K562 (cell line): ENCODE results near the gene PDF. TPM values are rescaled to one million over a fixed set of nuclear protein-coding genes. Genes with fewer than 3 reads are reported as not detected.

Source experiments
- ARID1B ChIP-seq: fragments of 450-650 bp; IDR thresholded peaks from 2 replicates; pipeline ENCODE4 v1.6.1; 2016; ENCODE audit warnings: antibody characterized with exemption, mild to moderate bottlenecking, inconsistent platforms
- CBX3 ChIP-seq, 2 experiments: IDR thresholded peaks; 1 replicate in 1 of 2; 2 replicates in 1 of 2; pipeline ENCODE4 v1.6.1; 2012; ENCODE audit warnings: inconsistent platforms in 2 of 2, low read length in 2 of 2, borderline replicate concordance in 1 of 2, control low read depth in 1 of 2
- EHMT2 ChIP-seq: fragments of 450-650 bp; IDR thresholded peaks from 2 replicates; pipeline ENCODE4 v1.6.1; 2018; ENCODE audit warnings: antibody characterized with exemption
- ETS2 ChIP-seq: IDR thresholded peaks from 2 replicates; pipeline ENCODE4 v1.6.1; 2016; ENCODE audit warnings: borderline replicate concordance, missing genetic modification characterization, mild to moderate bottlenecking, moderate library complexity, missing compliant biosample characterization; ENCODE audit not compliant: poor library complexity, severe bottlenecking
- FOXJ2 ChIP-seq: fragments of 200-800 bp; sonication (Bioruptor generic); IDR thresholded peaks from 2 replicates; pipeline ENCODE4 v1.6.1; 2016; ENCODE audit warnings: missing genetic modification characterization, missing compliant biosample characterization
- GABPB1 ChIP-seq: sonication (generic); formaldehyde crosslinking; IDR thresholded peaks from 2 replicates; pipeline ENCODE4 v1.8.0; 2022; ENCODE audit warnings: mild to moderate bottlenecking, missing genetic modification reagents
- MTA3 ChIP-seq: fragments of 450-650 bp; formaldehyde crosslinking; IDR thresholded peaks from 2 replicates; pipeline ENCODE4 v1.6.1; 2017; ENCODE audit warnings: mild to moderate bottlenecking, borderline replicate concordance
- NCOA6 ChIP-seq: fragments of 450-650 bp; IDR thresholded peaks from 2 replicates; pipeline ENCODE4 v1.6.1; 2017; ENCODE audit warnings: mild to moderate bottlenecking
- PHF21A ChIP-seq: fragments of 450-650 bp; IDR thresholded peaks from 2 replicates; pipeline ENCODE4 v1.6.1; 2017; ENCODE audit warnings: low read depth, borderline replicate concordance
- POLR2AphosphoS2 ChIP-seq: IDR thresholded peaks from 2 replicates; pipeline ENCODE4 v1.6.1; 2012; ENCODE audit warnings: low read length, improper control_type of control experiment
- RBM14 ChIP-seq: fragments of 200-400 bp; formaldehyde crosslinking; IDR thresholded peaks from 2 replicates; pipeline ENCODE4 v1.6.1; 2018; ENCODE audit warnings: low read depth, mild to moderate bottlenecking, low read length, moderate library complexity, borderline replicate concordance; ENCODE audit not compliant: insufficient read depth
- RBM22 ChIP-seq: fragments of 200-400 bp; formaldehyde crosslinking; IDR thresholded peaks from 2 replicates; pipeline ENCODE4 v1.6.1; 2018; ENCODE audit warnings: low read length, low read depth; ENCODE audit not compliant: poor library complexity, severe bottlenecking
- RBM39 ChIP-seq: fragments of 200-400 bp; formaldehyde crosslinking; optimal IDR thresholded peaks from 2 replicates; pipeline ENCODE3; 2018; ENCODE audit warnings: low read depth, low read length
- SETDB1 ChIP-seq: IDR thresholded peaks from one replicate; pipeline ENCODE4 v1.6.1; 2012; ENCODE audit warnings: low read length, control low read depth, inconsistent platforms
- SMAD1 ChIP-seq: fragments of 150-350 bp; IDR thresholded peaks from 2 replicates; pipeline ENCODE4 v1.6.1; 2014; ENCODE audit warnings: low read length, low read depth; ENCODE audit not compliant: partially characterized antibody
- SMAD4 ChIP-seq: fragments of 250-450 bp; sonication (Bioruptor Pico); conservative IDR thresholded peaks from 2 replicates; pipeline ENCODE4 v1.8.0; 2021; ENCODE audit warnings: inconsistent platforms, mild to moderate bottlenecking, moderate library complexity
- ZFP1 ChIP-seq: fragments of 450-650 bp; formaldehyde crosslinking; IDR thresholded peaks from 2 replicates; pipeline ENCODE4 v1.4.0; 2020; ENCODE audit warnings: mild to moderate bottlenecking, mixed read lengths
- ZFX ChIP-seq: sonication (generic); formaldehyde crosslinking; IDR thresholded peaks from 2 replicates; pipeline ENCODE4 v1.8.0; 2022; ENCODE audit warnings: mild to moderate bottlenecking, missing genetic modification reagents, moderate library complexity
- ZNF57 ChIP-seq: fragments of 450-650 bp; formaldehyde crosslinking; IDR thresholded peaks from 2 replicates; pipeline ENCODE4 v1.4.0; 2020; ENCODE audit warnings: mild to moderate bottlenecking, moderate library complexity
- ZNF583 ChIP-seq: fragments of 250-450 bp; sonication (Bioruptor Pico); IDR thresholded peaks from 2 replicates; pipeline ENCODE4 v1.4.0; 2020
- ZZZ3 ChIP-seq: fragments of 450-650 bp; IDR thresholded peaks from 2 replicates; pipeline ENCODE4 v1.6.1; 2016; ENCODE audit warnings: antibody characterized with exemption, mild to moderate bottlenecking, moderate library complexity
- polyA plus RNA-seq, 8 experiments: library from polyadenylated mRNA; depleted of rRNA in 4 of 8; stranded (reverse) in 5 of 8; unstranded in 3 of 8; fragments of >200 nt; fragmentation: Nextera tagmentation in 2 of 8; fragmentation: Illumina TruSeq in 1 of 8; extraction: Ambion mirVana in 2 of 8; extraction: Trizol in 1 of 8; gene quantifications; 2 replicates each; pipeline versions ENCODE4 v1.2.1 to v1.2.3, GENCODE V29; 2011 to 2014; ENCODE audit warnings: inconsistent platforms in 1 of 8, missing spikeins in 1 of 8
- total RNA-seq, 7 experiments: library from RNA; depleted of rRNA in 6 of 7; stranded (reverse); fragments of >200 nt in 6 of 7; fragmentation: Illumina TruSeq in 2 of 7; extraction: Trizol in 2 of 7; gene quantifications; 2 replicates each; pipeline versions ENCODE4 v1.2.1 to v1.2.3, GENCODE V29; 2011 to 2021; ENCODE audit warnings: low replicate concordance in 1 of 7
- TF ChIP-seq, protein P1 (sequence below): fragments of 450-650 bp; IDR thresholded peaks from 2 replicates; pipeline ENCODE4 v1.6.1; 2016
- TF ChIP-seq, protein P2 (sequence below): sonication (generic); formaldehyde crosslinking; IDR thresholded peaks from 2 replicates; pipeline ENCODE4 v1.9.0; 2022; ENCODE audit warnings: mild to moderate bottlenecking, missing genetic modification reagents
- TF ChIP-seq, protein P3 (sequence below): sonication (generic); formaldehyde crosslinking; IDR thresholded peaks from 2 replicates; pipeline ENCODE4 v1.8.0; 2022; ENCODE audit warnings: mild to moderate bottlenecking, missing genetic modification reagents, borderline replicate concordance
- TF ChIP-seq, protein P4 (sequence below): fragments of 450-650 bp; formaldehyde crosslinking; IDR thresholded peaks from 2 replicates; pipeline ENCODE4 v1.4.0; 2022; ENCODE audit warnings: missing genetic modification characterization

PDF gene
- total and polyA plus RNA-seq, 9 of the 15 experiments (the other 6 are each of a cell fraction or from before 2014, with no cell fraction given), result 0.15 to 72.4 (median 5.6) TPM

DNA sequence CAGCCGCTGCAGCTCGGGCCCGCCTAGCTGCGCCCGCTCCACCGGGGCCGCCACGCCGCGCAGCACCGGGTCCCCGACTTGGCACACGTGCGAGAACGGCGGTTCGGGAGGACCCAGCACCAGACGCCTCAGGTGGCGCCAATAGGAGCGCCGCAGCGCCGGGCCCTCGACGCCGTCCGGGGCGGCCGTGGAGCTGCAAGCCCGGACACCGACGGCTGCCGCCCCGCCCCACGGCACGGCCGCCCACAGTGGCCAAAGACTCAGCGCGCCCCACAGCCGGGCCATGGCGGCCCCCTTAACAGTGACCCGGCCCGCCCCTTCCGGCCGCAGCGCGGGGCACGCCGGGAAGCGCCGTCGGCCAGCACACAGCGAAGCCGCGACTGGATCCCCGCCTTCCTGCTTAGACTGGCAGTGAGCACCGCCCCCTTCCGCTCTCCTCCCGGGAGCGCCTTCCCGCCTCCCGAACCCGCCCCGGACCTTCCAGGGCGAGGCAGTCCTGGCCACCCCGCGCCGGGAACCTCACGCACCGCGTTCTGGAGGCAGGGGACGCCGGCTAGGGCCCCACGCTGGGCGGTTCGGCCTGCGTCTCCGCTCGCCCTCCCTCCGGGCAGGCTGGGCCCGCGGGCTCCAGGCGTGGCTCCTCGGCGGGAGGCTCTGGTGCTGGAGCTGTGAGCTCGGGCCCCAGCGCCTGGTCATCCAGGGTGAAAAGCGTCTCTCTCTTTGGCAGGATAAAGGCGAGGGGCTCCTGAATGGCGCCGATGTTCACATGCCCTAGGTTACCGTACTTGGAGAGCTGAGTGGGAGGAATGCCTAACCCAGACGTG lies at the start of gene PDF (continued):
- TF ChIP-seq FOXJ2 (tag) (no peak), POLR2AphosphoS2 (peak; percentile 100), GABPB1 (CRISPR knock-in tag) (peak; percentile 89), SETDB1 (peak; percentile 78), CBX3 (IDR thresholded peaks at IDR 0.05; ENCODE audit: borderline replicate concordance in 1 of 2, low read length in 2 of 2) (no peak; a peak in 1 of 3 replicates), ZFP1 (no peak), MTA3 (peak; percentile 74), EHMT2 (no peak), PHF21A (no peak), RBM14 (no peak), RBM39 (no peak), ARID1B (no peak), ZNF57 (CRISPR knock-in tag) (no peak), SMAD4 (peak; percentile 66; the same call in 1 of the 2 replicates), ZNF583 (no peak), ZZZ3 (no peak), ZFX (CRISPR knock-in tag) (peak; percentile 84), SMAD1 (no peak), RBM22 (no peak), ETS2 (tag) (peak; percentile 14), NCOA6 (peak; percentile 19; the same call in 1 of the 2 replicates)
- TF ChIP-seq, protein P1, sequence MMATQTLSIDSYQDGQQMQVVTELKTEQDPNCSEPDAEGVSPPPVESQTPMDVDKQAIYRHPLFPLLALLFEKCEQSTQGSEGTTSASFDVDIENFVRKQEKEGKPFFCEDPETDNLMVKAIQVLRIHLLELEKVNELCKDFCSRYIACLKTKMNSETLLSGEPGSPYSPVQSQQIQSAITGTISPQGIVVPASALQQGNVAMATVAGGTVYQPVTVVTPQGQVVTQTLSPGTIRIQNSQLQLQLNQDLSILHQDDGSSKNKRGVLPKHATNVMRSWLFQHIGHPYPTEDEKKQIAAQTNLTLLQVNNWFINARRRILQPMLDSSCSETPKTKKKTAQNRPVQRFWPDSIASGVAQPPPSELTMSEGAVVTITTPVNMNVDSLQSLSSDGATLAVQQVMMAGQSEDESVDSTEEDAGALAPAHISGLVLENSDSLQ, result peak; percentile 82
- TF ChIP-seq, protein P2, sequence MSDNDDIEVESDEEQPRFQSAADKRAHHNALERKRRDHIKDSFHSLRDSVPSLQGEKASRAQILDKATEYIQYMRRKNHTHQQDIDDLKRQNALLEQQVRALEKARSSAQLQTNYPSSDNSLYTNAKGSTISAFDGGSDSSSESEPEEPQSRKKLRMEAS (CRISPR knock-in tag), result peak; percentile 67; the same call in 1 of the 2 replicates
- TF ChIP-seq, protein P3, sequence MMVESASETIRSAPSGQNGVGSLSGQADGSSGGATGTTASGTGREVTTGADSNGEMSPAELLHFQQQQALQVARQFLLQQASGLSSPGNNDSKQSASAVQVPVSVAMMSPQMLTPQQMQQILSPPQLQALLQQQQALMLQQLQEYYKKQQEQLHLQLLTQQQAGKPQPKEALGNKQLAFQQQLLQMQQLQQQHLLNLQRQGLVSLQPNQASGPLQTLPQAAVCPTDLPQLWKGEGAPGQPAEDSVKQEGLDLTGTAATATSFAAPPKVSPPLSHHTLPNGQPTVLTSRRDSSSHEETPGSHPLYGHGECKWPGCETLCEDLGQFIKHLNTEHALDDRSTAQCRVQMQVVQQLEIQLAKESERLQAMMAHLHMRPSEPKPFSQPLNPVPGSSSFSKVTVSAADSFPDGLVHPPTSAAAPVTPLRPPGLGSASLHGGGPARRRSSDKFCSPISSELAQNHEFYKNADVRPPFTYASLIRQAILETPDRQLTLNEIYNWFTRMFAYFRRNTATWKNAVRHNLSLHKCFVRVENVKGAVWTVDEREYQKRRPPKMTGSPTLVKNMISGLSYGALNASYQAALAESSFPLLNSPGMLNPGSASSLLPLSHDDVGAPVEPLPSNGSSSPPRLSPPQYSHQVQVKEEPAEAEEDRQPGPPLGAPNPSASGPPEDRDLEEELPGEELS (CRISPR knock-in tag), result no peak
- TF ChIP-seq, protein P4, sequence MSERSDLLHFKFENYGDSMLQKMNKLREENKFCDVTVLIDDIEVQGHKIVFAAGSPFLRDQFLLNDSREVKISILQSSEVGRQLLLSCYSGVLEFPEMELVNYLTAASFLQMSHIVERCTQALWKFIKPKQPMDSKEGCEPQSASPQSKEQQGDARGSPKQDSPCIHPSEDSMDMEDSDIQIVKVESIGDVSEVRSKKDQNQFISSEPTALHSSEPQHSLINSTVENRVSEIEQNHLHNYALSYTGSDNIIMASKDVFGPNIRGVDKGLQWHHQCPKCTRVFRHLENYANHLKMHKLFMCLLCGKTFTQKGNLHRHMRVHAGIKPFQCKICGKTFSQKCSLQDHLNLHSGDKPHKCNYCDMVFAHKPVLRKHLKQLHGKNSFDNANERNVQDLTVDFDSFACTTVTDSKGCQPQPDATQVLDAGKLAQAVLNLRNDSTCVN (CRISPR knock-in tag), result no peak
